IMR-90 (cell line): ENCODE data around the gene SSNA1. TPM values are rescaled to one million over a fixed set of nuclear protein-coding genes. Genes with fewer than 3 reads are reported as not detected.

Experiments used
- ATAC-seq: fragments of 200-7000 bp; cut with Tn5 transposase; 2 replicates; pipeline ENCODE4 v1.9.1; 2020; ENCODE audit warnings: low read depth, mild to moderate bottlenecking, moderate library complexity
- BruUV-seq: library from RNA; stranded (reverse); fragments of 400-500 nt; replicated peaks from 2 replicates; lab custom pipeline; 2021; lab: Mats Ljungman, UMichigan
- CTCF ChIA-PET: fragments of 300-600 bp; formaldehyde crosslinking; extraction: SDS; loops from one replicate; lab custom pipeline; 2021; ENCODE audit warnings: antibody characterized with exemption; lab: Yijun Ruan, JAX
- POLR2A ChIA-PET: fragments of 300-600 bp; sonication (Branson Sonifier 250); formaldehyde crosslinking; loops from one replicate; lab custom pipeline; 2022; ENCODE audit warnings: antibody characterized with exemption; ENCODE audit not compliant: unreplicated experiment; lab: Charles Lee
- DNase-seq: peaks from one replicate; pipeline ENCODE4 v3.0.0; 2013
- H2AFZ ChIP-seq: replicated peaks from 2 replicates; pipeline ENCODE3; 2013; ENCODE audit warnings: low read length, mild to moderate bottlenecking; ENCODE audit not compliant: poor library complexity
- H2AK5ac ChIP-seq: 2 replicates; pipeline ENCODE4 v1.6.1; 2013; ENCODE audit warnings: low read depth, low read length, inconsistent platforms
- H2AK9ac ChIP-seq: replicated peaks from 2 replicates; pipeline ENCODE3; 2013; ENCODE audit warnings: mild to moderate bottlenecking, low read depth, low read length, moderate library complexity; ENCODE audit not compliant: poor library complexity
- H2BK120ac ChIP-seq: 2 replicates; pipeline ENCODE4 v1.6.1; 2013; ENCODE audit warnings: low read depth, low read length, inconsistent platforms
- H2BK15ac ChIP-seq: 3 replicates; pipeline ENCODE4 v1.6.1; 2013; ENCODE audit warnings: low read depth, low read length, inconsistent platforms
- H2BK20ac ChIP-seq: 2 replicates; pipeline ENCODE4 v1.6.1; 2013; ENCODE audit warnings: low read depth, mild to moderate bottlenecking, inconsistent platforms, low read length, moderate library complexity
- H2BK5ac ChIP-seq: 2 replicates; pipeline ENCODE4 v1.6.1; 2013; ENCODE audit warnings: mild to moderate bottlenecking, low read depth, low read length, inconsistent platforms; ENCODE audit not compliant: poor library complexity, severe bottlenecking
- H3K14ac ChIP-seq: replicated peaks from 2 replicates; pipeline ENCODE4 v1.6.1; 2013; ENCODE audit warnings: low read depth, low read length, inconsistent platforms
- H3K18ac ChIP-seq: 2 replicates; pipeline ENCODE4 v1.6.1; 2013; ENCODE audit warnings: low read depth, low read length, control low read depth
- H3K23ac ChIP-seq: 2 replicates; pipeline ENCODE4 v1.6.1; 2013; ENCODE audit warnings: low read depth, low read length, inconsistent platforms
- H3K27ac ChIP-seq: 2 replicates; pipeline ENCODE4 v1.5.1; 2013; ENCODE audit warnings: mild to moderate bottlenecking, control low read depth, low read length; ENCODE audit not compliant: insufficient read depth
- H3K27me3 ChIP-seq: 2 replicates; pipeline ENCODE4 v1.6.1; 2013; ENCODE audit warnings: low read length; ENCODE audit not compliant: control insufficient read depth, insufficient read depth
- H3K36me3 ChIP-seq: 2 replicates; pipeline ENCODE4 v1.6.1; 2013; ENCODE audit warnings: low read length, mixed read lengths; ENCODE audit not compliant: control insufficient read depth, insufficient read depth
- H3K4ac ChIP-seq: 2 replicates; pipeline ENCODE4 v1.6.1; 2013; ENCODE audit warnings: low read depth, low read length, inconsistent platforms
- H3K4me1 ChIP-seq: 2 replicates; pipeline ENCODE4 v1.6.1; 2013; ENCODE audit warnings: low read length, mixed read lengths; ENCODE audit not compliant: control insufficient read depth, insufficient read depth
- H3K4me2 ChIP-seq: 2 replicates; pipeline ENCODE4 v1.6.1; 2013; ENCODE audit warnings: low read depth, mild to moderate bottlenecking, control low read depth, low read length, moderate library complexity
- H3K4me3 ChIP-seq: 2 replicates; pipeline ENCODE4 v1.5.1; 2013; ENCODE audit warnings: low read depth, mild to moderate bottlenecking, control low read depth, low read length, moderate library complexity; ENCODE audit not compliant: insufficient read depth
- H3K56ac ChIP-seq: 2 replicates; pipeline ENCODE4 v1.6.1; 2013; ENCODE audit warnings: low read length, inconsistent platforms; ENCODE audit not compliant: insufficient read depth; ENCODE audit errors: extremely low read depth
- H3K79me1 ChIP-seq, 2 experiments: 2 replicates each; pipeline ENCODE4 v1.6.1; 2013; ENCODE audit warnings: low read length in 2 of 2, inconsistent platforms in 1 of 2, low read depth in 1 of 2
- H3K9ac ChIP-seq: 2 replicates; pipeline ENCODE4 v1.6.1; 2013; ENCODE audit warnings: low read depth, low read length, control low read depth
- H3K9me1 ChIP-seq: 2 replicates; pipeline ENCODE4 v1.6.1; 2013; ENCODE audit warnings: low read length, inconsistent platforms; ENCODE audit not compliant: insufficient read depth
- H3K9me3 ChIP-seq: 2 replicates; pipeline ENCODE4 v1.6.1; 2013; ENCODE audit warnings: low read length; ENCODE audit not compliant: control insufficient read depth, insufficient read depth
- H4K20me1 ChIP-seq: 2 replicates; pipeline ENCODE4 v1.6.1; 2013; ENCODE audit warnings: low read length, inconsistent platforms; ENCODE audit not compliant: insufficient read depth
- H4K5ac ChIP-seq: 2 replicates; pipeline ENCODE4 v1.6.1; 2013; ENCODE audit warnings: mild to moderate bottlenecking, low read depth, low read length, control low read depth
- H4K8ac ChIP-seq, 2 experiments: 2 replicates each; pipeline ENCODE4 v1.6.1; 2013; ENCODE audit warnings: low read depth in 2 of 2, low read length in 2 of 2, control low read depth in 1 of 2, inconsistent platforms in 1 of 2
- H4K91ac ChIP-seq: 2 replicates; pipeline ENCODE4 v1.6.1; 2013; ENCODE audit warnings: low read depth, low read length, inconsistent platforms; ENCODE audit not compliant: insufficient read depth
- CEBPB ChIP-seq: IDR thresholded peaks from 2 replicates; pipeline ENCODE4 v1.6.1; 2012; ENCODE audit warnings: low read depth, low read length, improper control_type of control experiment
- CHD1 ChIP-seq: IDR thresholded peaks from 2 replicates; pipeline ENCODE4 v1.6.1; 2012; ENCODE audit warnings: low read depth, low read length, improper control_type of control experiment
- POLR2A ChIP-seq: IDR thresholded peaks from 2 replicates; pipeline ENCODE4 v1.6.1; 2012; ENCODE audit warnings: mild to moderate bottlenecking, low read depth, low read length
- RAD21 ChIP-seq: IDR thresholded peaks from 2 replicates; pipeline ENCODE4 v1.6.1; 2012; ENCODE audit warnings: low read length, improper control_type of control experiment
- WGBS, 2 experiments: methylation state at CpG; one replicate each; pipeline versions ENCODE4 v1.1.5 to v1.1.7; 2013; ENCODE audit warnings: missing lambda C conversion rate in 2 of 2; ENCODE audit not compliant: insufficient read length in 1 of 2; ENCODE audit errors: extremely low coverage in 2 of 2; 5-methylcytosine and 5-hydroxymethylcytosine counted together
- dilution Hi-C: fragments of 300-500 bp; cut with HindIII; formaldehyde crosslinking; loops from one replicate; pipeline ENCODE4 v1.14.3; 2018; ENCODE audit warnings: low sequenced_read_pairs; ENCODE audit not compliant: unreplicated experiment
- in situ Hi-C: fragments of 300-500 bp; cut with MboI; formaldehyde crosslinking; loops from 3 replicates; pipeline ENCODE4 v1.14.3; 2019; ENCODE audit warnings: low sequenced_read_pairs, inconsistent platforms, mixed read lengths
- intact Hi-C: fragments of 100-400 bp; cut with micrococcal nuclease; formaldehyde crosslinking; loops from 2 replicates; pipeline ENCODE4 v1.10.0; 2022
- polyA plus RNA-seq, 3 experiments: library from polyadenylated mRNA; depleted of rRNA; stranded (reverse); fragments of >200 nt; gene quantifications; 2 replicates each; pipeline ENCODE4 v1.2.3, GENCODE V29; 2012; ENCODE audit warnings: low replicate concordance in 1 of 3
- total RNA-seq: library from RNA; depleted of rRNA; stranded (reverse); fragments of >200 nt; gene quantifications from 2 replicates; pipeline ENCODE4 v1.2.3, GENCODE V29; 2012

The SSNA1 gene
- total and polyA plus RNA-seq, 2 of the 4 experiments (the other 2 are of a cell fraction) = 55.7 to 86.7 TPM

- in situ Hi-C loops (loop anchor here (5.0 kb wide), 1 partner anchor 107 kb away; no protein-coding TSS in a partner anchor), intact Hi-C loops (no loop called here), dilution Hi-C loops (no loop called here)
- Histone ChIP-seq H3K4ac (no peak overlapping the region), H3K79me1 (no peaks in the 10 kb centered on the region), H2AK5ac (no peak overlapping the region), H3K36me3 (no peaks in the 10 kb centered on the region), H2AK9ac (no peak overlapping the region), H2BK15ac (no peak overlapping the region), H3K14ac (no peak overlapping the region), H3K27me3 (peaks cover 1% of the 10 kb centered on the region; the same call in 1 of the 2 replicates), H4K91ac (no peak overlapping the region), H3K9me1 (no peaks in the 10 kb centered on the region), H3K27ac (no peak overlapping the region), H2BK20ac (no peak overlapping the region), H4K5ac (no peak overlapping the region), H4K8ac (no peak overlapping the region), H2AFZ (no peak overlapping the region), H3K9me3 (no peaks in the 10 kb centered on the region), H3K56ac (no peak overlapping the region), H3K4me3 (no peak overlapping the region), H3K9ac (no peak overlapping the region), H3K4me2 (no peak overlapping the region), H2BK5ac (no peak overlapping the region), H4K20me1 (no peaks in the 10 kb centered on the region), H3K18ac (no peak overlapping the region), H3K23ac (no peak overlapping the region), H2BK120ac (no peak overlapping the region), H3K4me1 (peaks cover 2% of the 10 kb centered on the region; the same call in 1 of the 2 replicates)
- ChIA-PET CTCF (no interaction called here), POLR2A (interaction anchor here (0.7 kb wide), 1 partner anchor 113 kb away, joined by 12 read pairs; no protein-coding TSS in a partner anchor)
- TF ChIP-seq CHD1 (no peak), POLR2A (no peak), RAD21 (no peak), CEBPB (no peak)
- 73% methylated on average over 3 of the region's 27 CpGs; no CpG with 5 or more reads in 1 of the 2 experiments for WGBS, 2 experiments
- no peak for DNase-seq
- ATAC-seq = no peak
- BruUV-seq = no TSS peak
Observed at GRCh38 chr9:137228968-137229896, 40.8 kb downstream of the SSNA1 start.
